HUES6 (cell line): Measurements from ENCODE around the gene MANSC1.

Experiments used
- H3K27ac ChIP-seq: 2 replicates; pipeline ENCODE4 v1.7.0; 2013; ENCODE audit warnings: low read depth, mild to moderate bottlenecking, low read length, inconsistent platforms
- H3K27me3 ChIP-seq: 2 replicates; pipeline ENCODE4 v1.6.1; 2013; ENCODE audit warnings: low read length; ENCODE audit not compliant: control insufficient read depth, insufficient read depth
- H3K36me3 ChIP-seq: 2 replicates; pipeline ENCODE4 v1.6.1; 2013; ENCODE audit warnings: low read length; ENCODE audit not compliant: control insufficient read depth, insufficient read depth
- H3K4me1 ChIP-seq: 2 replicates; pipeline ENCODE4 v1.6.1; 2013; ENCODE audit warnings: low read length; ENCODE audit not compliant: control insufficient read depth, insufficient read depth
- H3K4me3 ChIP-seq: 2 replicates; pipeline ENCODE4 v1.5.1; 2013; ENCODE audit warnings: low read depth, low read length
- H3K9ac ChIP-seq: one replicate; pipeline ENCODE4 v1.6.1; 2013; ENCODE audit warnings: mild to moderate bottlenecking, low read length
- H3K9me3 ChIP-seq: 2 replicates; pipeline ENCODE4 v1.6.1; 2013; ENCODE audit warnings: low read depth, low read length; ENCODE audit not compliant: control insufficient read depth, insufficient read depth

MANSC1 gene

GRCh38 chr12:12380949-12381593 lies 31.0 kb upstream of the MANSC1 start:
- Histone ChIP-seq H3K4me1 (peaks cover 16% of the 10 kb centered on the region), H3K9me3 (peaks cover 7% of the 10 kb centered on the region; the same call in 1 of the 2 replicates), H3K4me3 (no peak overlapping the region), H3K27ac (no peak overlapping the region), H3K36me3 (0 out of 2 replicates have a peak, but pooled peaks cover 3% of the 10 kb centered on the region), H3K9ac (no peak overlapping the region), H3K27me3 (no peaks in the 10 kb centered on the region)

DNA sequence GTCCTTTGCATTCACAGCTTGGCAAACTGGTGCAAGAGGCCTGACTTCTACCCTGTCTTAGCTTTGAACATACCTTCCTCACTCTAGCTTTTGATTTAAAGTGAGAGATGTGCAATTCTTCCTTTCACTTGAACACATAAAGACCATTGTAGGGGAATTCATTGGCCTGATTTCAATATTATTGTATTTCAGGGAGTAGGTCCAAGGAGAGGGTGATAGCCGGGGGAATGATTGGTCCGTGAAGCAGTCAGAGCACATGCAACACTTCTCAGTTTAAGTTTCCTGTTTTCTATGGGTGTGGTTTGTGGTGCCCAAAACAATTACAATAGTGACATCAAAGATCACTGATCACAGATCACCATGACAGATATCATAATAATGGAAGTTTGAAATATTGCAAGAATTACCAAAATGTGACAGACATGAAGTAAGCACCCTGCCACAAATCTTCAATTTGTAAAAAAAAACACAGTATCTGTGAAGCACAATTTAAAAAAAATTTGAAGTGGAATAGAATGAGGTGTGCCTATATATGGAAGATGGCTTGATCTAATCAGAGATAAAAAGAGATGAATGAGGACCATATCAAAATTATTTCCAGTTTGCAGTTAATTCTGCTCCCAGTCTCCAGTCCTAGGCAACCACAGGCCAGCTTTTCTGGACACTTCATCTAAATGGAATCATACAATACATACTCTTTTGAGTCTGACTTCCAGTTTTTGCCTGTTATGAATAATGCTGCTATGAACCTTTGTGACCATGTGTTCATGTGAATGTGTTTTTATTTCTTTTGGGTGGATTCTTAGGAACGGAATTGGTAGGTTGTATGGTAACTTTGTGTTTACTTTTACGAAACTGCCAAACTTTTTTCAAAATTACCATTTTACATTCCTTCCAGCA lies 30.0 kb upstream of the MANSC1 start:
- Histone ChIP-seq H3K27ac (no peak overlapping the region), H3K9ac (no peak overlapping the region), H3K27me3 (no peaks in the 10 kb centered on the region), H3K36me3 (0 out of 2 replicates have a peak, but pooled peaks cover 3% of the 10 kb centered on the region), H3K9me3 (peaks cover 7% of the 10 kb centered on the region; the same call in 1 of the 2 replicates), H3K4me3 (no peak overlapping the region), H3K4me1 (peaks cover 10% of the 10 kb centered on the region)

DNA sequence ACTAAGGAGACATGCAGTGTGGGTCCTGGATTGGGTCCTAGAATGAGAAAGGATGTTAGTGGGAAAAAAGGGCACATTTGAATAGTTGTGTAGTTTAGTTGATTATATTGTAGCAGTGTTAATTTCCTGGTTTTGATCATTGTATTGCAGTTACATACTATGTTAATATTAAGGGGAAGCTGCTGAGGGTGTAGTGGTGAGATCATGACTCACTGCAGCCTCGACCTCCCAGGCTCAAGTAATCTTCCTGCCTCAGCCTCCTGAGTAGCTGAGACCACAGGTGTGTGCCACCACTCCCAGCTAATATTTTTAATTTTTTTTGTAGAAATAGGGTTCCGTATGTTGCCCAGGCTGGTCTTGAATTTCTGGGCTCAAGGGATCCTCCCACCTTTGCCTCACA lies 28.6 kb upstream of the MANSC1 start:
- H3K9me3 ChIP-seq: peaks cover 7% of the 10 kb centered on the region; the same call in 1 of the 2 replicates
- H3K27me3 ChIP-seq: no peaks in the 10 kb centered on the region
- H3K9ac ChIP-seq: no peak overlapping the region
- H3K27ac ChIP-seq: no peak overlapping the region
- 0 out of 2 replicates have a peak, but pooled peaks cover 3% of the 10 kb centered on the region for H3K36me3 ChIP-seq
- no peak overlapping the region for H3K4me3 ChIP-seq
- H3K4me1 ChIP-seq: no peaks in the 10 kb centered on the region; the same call in 1 of the 2 replicates

GRCh38 chr12:12376646-12377448 lies 26.8 kb upstream of the MANSC1 start:
- Histone ChIP-seq H3K9ac (no peak overlapping the region), H3K27me3 (no peaks in the 10 kb centered on the region), H3K4me1 (no peaks in the 10 kb centered on the region), H3K27ac (no peak overlapping the region), H3K36me3 (no peaks in the 10 kb centered on the region), H3K4me3 (no peak overlapping the region), H3K9me3 (no peaks in the 10 kb centered on the region)

DNA sequence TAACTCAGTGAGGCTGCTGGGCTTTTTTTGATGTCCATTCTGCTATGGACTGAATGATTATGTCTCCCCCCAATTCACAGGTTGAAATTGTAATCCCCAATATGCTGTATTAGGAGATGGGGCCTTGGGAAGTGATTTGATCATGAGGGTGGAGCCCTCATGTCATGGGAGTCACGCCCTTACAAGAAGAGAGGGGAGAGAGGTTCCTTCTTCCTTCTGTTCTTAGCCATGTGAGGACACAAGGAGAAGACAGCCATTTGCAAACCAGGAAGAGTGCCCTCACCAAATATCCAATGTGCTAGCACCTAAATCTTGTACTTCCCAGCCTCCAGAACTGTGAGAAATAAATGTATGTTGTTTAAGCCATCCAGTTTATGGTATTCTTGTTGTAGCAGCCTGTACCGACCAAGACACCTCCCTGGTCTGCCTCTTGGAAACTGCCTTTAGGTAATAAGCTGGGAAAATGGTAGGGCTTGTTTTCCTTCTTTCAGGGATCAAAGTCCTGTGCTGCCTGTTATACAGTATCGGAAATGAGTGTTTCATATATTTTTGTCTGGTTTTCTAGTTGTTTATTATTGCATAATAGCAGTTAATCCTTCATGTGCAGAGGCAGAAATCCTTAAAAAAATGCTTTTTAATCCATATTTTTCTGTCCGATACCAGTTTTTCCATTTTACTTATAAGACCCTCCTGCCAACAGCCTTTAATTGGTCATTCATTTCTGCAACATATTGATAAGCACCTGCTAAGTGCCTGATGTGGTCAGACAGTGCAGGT lies 23.1 kb upstream of the MANSC1 start:
- Histone ChIP-seq H3K36me3 (no peaks in the 10 kb centered on the region), H3K9ac (no peak overlapping the region), H3K9me3 (no peaks in the 10 kb centered on the region), H3K27me3 (no peaks in the 10 kb centered on the region), H3K4me3 (no peak overlapping the region), H3K27ac (no peak overlapping the region), H3K4me1 (no peaks in the 10 kb centered on the region)

GRCh38 chr12:12367482-12367998 lies 17.5 kb upstream of the MANSC1 start:
- peaks cover 2% of the 10 kb centered on the region; the same call in 1 of the 2 replicates for H3K36me3 ChIP-seq
- no peak overlapping the region for H3K4me3 ChIP-seq
- H3K4me1 ChIP-seq: no peaks in the 10 kb centered on the region

GRCh38 chr12:12366701-12367481 lies 16.8 kb upstream of the MANSC1 start:
- Histone ChIP-seq H3K9ac (no peak overlapping the region), H3K36me3 (peaks cover 2% of the 10 kb centered on the region; the same call in 1 of the 2 replicates), H3K9me3 (no peaks in the 10 kb centered on the region), H3K27me3 (no peaks in the 10 kb centered on the region), H3K4me1 (no peaks in the 10 kb centered on the region), H3K4me3 (no peak overlapping the region), H3K27ac (no peak overlapping the region)

More at GRCh38 chr12:12367482-12367998, 17.5 kb upstream of the MANSC1 start:
- Histone ChIP-seq H3K9me3 (no peaks in the 10 kb centered on the region), H3K27ac (no peak overlapping the region), H3K27me3 (no peaks in the 10 kb centered on the region), H3K9ac (no peak overlapping the region)

DNA sequence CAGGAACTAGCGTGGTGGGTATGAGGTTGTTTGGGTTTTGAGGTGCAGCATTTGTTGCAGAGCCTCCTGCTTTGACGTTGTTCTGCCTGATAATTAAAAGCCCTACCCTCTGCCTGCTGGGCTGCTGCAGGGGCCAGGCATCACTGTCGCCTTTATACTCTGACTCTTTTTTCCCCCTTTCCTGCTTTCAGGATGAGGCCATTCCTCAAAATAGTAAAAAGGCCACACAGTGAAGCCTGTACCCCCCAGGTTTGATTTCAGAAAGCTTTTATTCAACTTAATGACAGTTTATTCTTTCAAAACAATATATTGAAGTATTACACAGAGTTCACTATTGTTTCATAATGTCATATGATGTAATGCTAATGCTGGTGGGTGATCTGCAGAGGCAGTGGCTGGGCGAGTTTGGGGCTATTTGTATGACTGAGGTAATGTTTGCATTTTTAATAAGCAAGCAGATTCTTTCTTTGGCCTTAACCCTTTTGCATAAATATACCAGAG lies 15.9 kb upstream of the MANSC1 start:
- no peak overlapping the region for H3K9ac ChIP-seq
- H3K27ac ChIP-seq: no peak overlapping the region
- H3K4me3 ChIP-seq: no peak overlapping the region
- no peaks in the 10 kb centered on the region for H3K27me3 ChIP-seq
- H3K9me3 ChIP-seq: no peaks in the 10 kb centered on the region
- H3K36me3 ChIP-seq: peaks cover 2% of the 10 kb centered on the region
- H3K4me1 ChIP-seq: no peaks in the 10 kb centered on the region

DNA sequence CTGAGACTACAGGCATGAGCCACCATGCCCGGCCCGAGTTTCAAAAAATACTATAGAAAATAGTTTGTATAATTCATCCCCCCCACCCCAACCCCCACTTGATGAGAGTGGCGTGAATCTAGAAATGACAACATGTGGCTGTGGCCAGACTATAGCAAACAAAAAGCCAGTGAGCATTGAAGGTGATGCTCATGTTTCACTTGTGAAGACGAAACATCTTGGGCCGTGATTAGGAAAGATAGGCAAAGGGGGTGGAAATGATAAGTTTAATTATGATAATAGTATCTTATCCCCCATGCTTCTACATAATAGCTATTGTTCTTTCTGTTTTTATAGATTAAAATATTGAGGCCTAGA lies 15.4 kb upstream of the MANSC1 start:
- Histone ChIP-seq H3K27me3 (no peaks in the 10 kb centered on the region), H3K4me3 (no peak overlapping the region), H3K36me3 (peaks cover 2% of the 10 kb centered on the region), H3K4me1 (no peaks in the 10 kb centered on the region), H3K9ac (no peak overlapping the region), H3K9me3 (no peaks in the 10 kb centered on the region), H3K27ac (no peak overlapping the region)
